ENCODE results near the gene INPP5E. TPM values are rescaled to one million over a fixed set of nuclear protein-coding genes. Genes with fewer than 3 reads are reported as not detected.
"Not testable (repeated sequence)": the region's sequence is repeated elsewhere in the genome, so short reads cannot be mapped to it uniquely, and the experiment has no call there.

Gene INPP5E
- total RNA-seq, 1 experiment from 2014 or later = 10.4 TPM

DNA sequence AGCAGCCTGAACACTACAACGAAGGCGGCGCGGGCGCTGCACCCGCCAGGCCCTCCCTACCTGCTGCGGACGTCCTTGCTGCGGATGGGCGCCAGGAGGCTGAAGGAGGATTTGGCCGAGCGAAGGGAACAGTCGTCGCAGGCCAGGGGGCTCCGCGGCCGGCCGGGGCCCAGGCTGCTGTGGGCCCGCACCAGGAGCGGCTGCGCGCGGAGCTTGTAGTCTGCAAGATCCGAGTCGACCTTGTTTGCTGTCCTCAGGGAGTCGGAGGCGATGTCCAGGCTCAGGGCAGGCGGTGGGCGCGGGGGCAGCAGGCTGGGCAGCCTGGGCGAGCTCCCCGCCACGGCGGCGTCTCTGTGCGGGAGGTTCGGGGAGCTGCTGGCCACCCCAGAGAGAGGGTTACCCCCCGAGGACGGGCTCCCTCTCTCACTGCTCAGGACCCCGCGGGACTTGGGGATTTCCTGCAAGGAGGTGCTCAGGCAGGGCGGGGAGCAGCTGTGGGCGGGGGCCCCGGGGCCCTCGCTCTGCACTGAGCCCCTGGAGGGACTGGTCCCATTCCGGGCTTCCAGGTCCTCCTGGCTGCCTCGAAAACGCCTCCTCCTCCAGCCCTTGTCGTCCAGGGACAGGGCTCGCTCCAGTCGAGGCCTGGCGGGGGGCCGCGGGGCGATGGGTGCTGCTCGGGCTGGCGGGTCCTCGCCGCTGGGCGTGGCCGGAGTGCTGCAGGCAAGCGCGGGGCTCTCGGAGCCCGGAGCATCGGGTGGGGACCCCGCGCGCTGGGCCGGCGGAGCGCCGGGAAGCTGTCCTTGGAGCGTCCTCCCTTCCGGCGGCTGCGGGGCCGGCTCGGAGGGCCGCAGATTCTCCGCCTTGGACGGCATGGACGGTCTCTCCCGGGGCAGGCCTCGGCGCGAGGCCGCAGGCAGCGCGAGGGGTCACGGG, 831 bp downstream of the INPP5E start:
- H3K9me3 ChIP-seq = no peaks in the 10 kb centered on the region
- peak overlapping the region; percentile 71 for H3K4me3 ChIP-seq
- peak; percentile 55 for DNase-seq
- peaks cover 40% of the 10 kb centered on the region for H3K36me3 ChIP-seq
- no peaks in the 10 kb centered on the region for H3K27me3 ChIP-seq

- peak overlapping the region; percentile 71 for H3K4me3 ChIP-seq
- no peak for DNase-seq
- H3K9me3 ChIP-seq = no peaks in the 10 kb centered on the region
- no peaks in the 10 kb centered on the region for H3K27me3 ChIP-seq
- peaks cover 34% of the 10 kb centered on the region for H3K36me3 ChIP-seq
Observed at GRCh38 chr9:136437839-136438547, 1.7 kb downstream of the INPP5E start.

DNA sequence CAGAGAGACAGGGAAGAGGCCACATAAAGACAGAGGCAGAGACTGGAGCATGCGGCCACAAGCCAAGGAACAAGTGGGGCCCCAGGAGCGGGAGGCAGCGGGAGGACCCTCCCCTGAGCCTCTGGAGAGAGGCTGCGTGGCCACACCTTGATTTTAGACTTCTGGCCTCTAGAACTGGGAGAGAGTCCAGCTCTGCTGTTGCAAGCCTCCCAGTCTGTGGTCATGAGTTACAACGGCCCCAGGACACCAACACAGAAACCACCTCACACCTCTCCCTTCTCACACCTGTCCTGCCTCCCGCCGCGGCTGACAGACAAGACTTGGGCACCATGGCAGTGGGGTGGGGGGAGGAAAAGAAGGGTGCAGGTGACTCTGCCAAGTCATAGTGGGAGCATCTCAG, 2.2 kb downstream of the INPP5E start:
- Histone ChIP-seq H3K27me3 (no peaks in the 10 kb centered on the region), H3K9me3 (no peaks in the 10 kb centered on the region), H3K4me3 (peak overlapping the region; percentile 71), H3K36me3 (peaks cover 29% of the 10 kb centered on the region)
- DNase-seq = no peak

DNA sequence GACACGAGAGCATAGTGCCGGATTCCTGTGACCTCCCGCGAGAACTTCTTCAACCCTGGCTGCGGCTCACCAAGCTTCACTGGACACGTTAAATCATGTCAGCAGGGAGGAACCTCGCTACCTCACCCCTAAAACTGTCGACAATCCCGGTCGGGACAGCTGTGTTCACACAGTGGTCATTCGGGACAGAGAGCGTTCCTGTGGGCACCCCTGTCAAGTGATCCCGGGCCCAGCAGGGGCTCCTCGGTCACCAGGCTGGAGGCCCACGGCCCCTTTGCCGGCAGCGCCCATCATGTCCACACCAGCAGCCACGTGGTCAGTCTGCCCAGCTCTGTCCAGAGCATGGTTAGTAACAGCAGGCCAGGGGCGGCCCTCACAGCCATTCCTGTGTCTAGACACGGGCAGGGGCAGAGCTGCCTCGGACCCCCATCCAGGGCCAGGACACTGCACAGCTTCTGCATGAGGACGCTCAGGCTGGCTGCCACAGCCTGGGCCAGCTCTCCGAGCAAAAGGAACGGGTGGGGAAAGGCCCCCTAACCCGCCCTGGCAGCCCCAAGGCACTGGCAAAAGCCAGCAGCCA, 3.5 kb downstream of the INPP5E start:
- peaks cover 25% of the 10 kb centered on the region for H3K36me3 ChIP-seq

DNA sequence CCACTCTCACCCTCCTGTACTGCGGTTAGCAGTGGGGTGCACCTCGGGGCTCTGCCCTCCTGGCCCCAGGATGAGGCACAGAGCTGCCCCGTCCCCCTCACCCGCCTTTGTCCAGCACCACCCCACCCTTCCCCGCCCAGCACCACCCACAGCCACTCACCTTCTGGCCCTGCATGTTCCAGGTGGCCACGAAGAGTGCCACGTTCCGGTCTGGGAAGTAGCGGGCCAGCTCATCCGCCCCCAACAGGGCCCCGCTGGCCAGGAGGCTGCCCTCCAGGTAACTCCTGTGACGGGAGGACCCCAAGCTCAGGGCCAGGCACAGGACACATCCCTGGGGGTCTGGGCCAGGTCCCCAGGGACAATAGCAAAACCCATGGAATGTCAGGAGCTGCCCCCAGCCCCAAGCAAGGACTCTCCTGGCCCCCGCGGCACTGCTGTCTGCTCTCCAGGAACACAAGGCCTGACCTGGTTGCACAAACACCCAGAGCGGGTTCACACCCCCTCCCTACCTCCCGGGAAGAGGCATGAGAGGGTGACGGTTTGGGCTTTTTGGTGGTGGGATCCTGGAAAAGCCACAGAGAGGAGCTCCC, 5.0 kb downstream of the INPP5E start:
- Histone ChIP-seq H3K9me3 (no peaks in the 10 kb centered on the region), H3K27me3 (no peaks in the 10 kb centered on the region), H3K36me3 (peaks cover 17% of the 10 kb centered on the region), H3K4me3 (no peak overlapping the region)
- no peak for DNase-seq

More for the DNA sequence above, 3.5 kb downstream of the INPP5E start:
- DNase-seq = no peak
- Histone ChIP-seq H3K4me3 (no peak overlapping the region), H3K27me3 (no peaks in the 10 kb centered on the region), H3K9me3 (no peaks in the 10 kb centered on the region)

- Histone ChIP-seq H3K27me3 (no peaks in the 10 kb centered on the region), H3K36me3 (peaks cover 17% of the 10 kb centered on the region)
Observed at GRCh38 chr9:136433849-136434579, 5.6 kb downstream of the INPP5E start.

DNA sequence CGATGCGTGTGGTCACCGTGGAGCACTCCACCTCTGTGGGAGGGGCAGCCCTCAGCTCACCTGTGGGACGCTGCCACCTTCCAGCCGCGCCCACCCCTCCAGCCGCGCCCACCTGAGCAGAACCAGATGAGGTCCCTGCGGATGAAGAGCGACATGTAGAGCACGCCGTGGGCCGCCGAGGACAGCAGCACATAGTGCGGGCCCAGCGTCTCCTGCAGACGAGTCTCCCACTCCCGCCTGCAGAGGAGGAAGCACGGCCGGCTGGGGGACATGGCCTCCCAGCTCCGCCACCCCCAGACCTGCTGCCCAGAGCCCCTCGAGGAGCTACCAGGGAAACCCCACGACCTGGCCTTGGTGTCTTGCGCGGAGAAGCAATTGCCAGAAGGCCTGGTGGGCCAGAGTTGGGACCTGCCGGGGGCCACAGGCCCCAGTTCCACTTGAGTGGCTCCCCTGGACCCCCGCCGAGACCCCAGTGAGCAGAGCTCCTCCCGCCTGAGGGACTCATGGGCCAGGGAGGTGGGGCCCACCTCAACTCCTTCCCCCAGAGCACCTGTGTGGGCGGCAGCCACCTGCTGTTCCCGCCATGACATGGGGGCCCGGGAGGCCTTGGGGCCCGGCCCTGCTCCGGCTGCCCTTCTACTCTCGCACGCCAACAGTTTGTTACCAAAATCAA, 6.5 kb downstream of the INPP5E start:
- H3K27me3 ChIP-seq = no peaks in the 10 kb centered on the region
- peaks cover 16% of the 10 kb centered on the region for H3K36me3 ChIP-seq
- H3K9me3 ChIP-seq = no peaks in the 10 kb centered on the region
- no peak for DNase-seq
- H3K4me3 ChIP-seq = no peak overlapping the region

More at GRCh38 chr9:136433849-136434579, 5.6 kb downstream of the INPP5E start:
- no peaks in the 10 kb centered on the region for H3K9me3 ChIP-seq
- H3K4me3 ChIP-seq = no peak overlapping the region
- no peak for DNase-seq

DNA sequence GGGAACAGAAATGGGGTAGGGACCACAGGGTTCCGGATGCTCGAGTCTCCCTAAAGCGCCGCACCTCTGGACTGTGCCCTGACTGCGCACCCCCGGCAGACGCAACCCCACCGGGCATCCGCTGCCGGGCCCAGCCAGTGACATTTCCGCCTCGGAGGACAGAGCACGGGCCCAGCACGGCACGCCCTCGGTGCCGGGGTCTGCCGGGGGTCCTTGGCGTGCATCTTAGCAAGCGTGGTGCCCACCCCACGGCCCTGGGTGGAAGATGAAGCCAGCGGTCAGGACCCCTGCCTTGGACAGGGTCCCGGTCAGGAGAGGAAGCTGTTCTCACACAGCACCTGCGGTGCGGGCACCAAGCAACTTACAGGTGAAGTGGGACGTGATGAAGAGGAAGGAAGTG, 7.1 kb downstream of the INPP5E start:
- H3K36me3 ChIP-seq = peaks cover 10% of the 10 kb centered on the region
- no peaks in the 10 kb centered on the region for H3K27me3 ChIP-seq
- DNase-seq = no peak
- no peak overlapping the region for H3K4me3 ChIP-seq
- H3K9me3 ChIP-seq = no peaks in the 10 kb centered on the region

DNA sequence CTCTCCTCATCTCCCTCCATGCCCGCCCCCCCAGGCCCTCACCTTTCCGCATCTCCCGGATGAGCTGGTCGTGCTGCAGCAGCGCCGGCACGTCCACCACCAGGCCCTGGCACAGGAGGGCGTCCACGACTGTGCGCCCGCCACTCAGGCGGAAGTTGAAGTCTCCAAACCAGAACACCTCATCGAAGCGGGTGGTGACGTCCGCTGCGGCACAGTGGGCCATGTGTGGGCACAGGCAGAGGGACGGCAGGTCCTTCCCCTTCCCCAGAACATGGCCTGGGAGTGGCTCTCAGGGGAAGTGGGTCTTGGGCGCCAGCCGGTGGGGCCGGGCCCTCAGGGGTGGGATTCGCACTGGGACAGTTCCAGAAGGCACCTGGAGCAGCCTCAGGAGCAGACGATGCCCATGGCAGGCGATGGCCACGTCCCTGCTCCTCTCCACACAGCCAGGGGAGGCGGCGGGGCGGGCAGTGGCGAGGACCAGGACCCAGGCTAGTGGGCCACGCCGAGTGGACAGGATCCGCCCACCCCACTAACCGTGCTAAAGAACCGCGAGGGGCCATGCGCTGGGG, 7.8 kb downstream of the INPP5E start:
- Histone ChIP-seq H3K27me3 (no peaks in the 10 kb centered on the region), H3K9me3 (no peaks in the 10 kb centered on the region), H3K36me3 (peaks cover 3% of the 10 kb centered on the region), H3K4me3 (no peak overlapping the region)
- DNase-seq = no peak

DNA sequence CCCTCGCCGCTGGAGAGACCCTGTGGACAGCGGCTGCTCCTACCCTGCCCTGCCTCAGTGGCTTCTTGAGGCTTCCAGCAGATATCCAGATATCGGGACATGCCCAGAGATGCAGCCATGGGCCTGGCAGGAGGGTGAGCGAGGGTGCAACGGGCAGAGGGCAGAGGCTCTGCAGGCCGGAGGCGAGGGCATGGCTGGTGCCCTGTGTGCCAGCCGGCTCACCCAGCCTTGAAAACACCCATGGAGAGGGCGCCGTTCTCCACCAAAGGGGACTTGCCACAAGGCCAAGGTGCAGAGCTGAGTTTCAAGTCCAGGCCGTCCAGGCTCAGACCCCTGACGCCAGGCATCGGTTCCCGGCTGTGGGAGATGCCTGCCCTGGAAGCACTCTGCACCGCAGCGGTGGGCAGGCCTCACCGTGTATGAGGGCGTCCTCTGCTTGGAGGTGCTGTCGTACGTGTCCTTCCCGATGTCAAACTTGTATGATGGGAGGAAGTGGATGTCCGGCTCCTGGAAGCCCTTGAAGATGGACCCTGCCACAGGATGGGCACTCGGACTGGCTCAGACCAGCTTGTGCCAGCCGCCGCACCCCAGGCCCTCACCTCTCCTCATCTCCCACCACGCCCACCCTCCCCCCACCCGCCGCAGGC, 8.9 kb downstream of the INPP5E start:
- H3K9me3 ChIP-seq = no peaks in the 10 kb centered on the region
- no peaks in the 10 kb centered on the region; the same call in none of the 2 replicates for H3K36me3 ChIP-seq
- H3K27me3 ChIP-seq = no peaks in the 10 kb centered on the region
- DNase-seq = no peak
- H3K4me3 ChIP-seq = no peak overlapping the region

DNA sequence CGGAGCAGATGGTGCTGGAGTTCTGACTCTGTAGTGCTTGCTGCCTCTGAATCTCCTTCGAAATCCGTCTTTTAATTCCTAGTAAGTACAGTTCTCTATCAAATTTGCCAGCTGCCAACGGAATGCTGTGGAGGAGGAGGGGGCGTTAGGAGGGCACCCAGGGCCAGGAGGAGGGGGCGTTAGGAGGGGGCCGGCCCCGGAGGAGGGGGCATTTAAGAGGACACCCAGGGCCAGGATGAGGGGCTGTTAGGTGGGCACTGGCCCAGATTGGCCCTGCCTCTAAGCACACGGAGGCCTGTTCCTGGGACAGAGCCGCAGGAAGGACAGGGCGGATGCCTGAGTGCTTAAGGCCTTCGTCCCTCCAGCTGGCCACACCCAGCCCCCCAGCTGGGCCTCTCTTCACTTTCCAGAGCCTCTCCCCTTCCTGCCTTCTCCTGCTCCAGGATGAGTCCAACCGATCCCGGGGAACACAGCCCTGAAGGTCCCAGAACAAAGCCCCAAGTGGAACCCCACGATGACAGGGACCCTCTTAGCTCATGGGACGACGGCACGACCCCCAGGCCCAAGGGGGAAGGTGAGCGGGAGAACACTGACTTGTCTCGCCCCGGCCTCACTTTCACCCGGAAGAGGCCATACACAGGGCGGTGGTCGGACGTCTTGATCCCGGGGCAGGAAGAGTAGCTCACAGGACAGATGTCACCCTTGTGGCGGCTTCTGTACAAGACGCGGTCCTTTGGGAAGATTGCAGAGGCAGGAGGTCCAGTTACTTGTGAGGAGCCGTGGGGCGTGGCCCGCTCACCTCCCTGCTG, 9.8 kb downstream of the INPP5E start:
- no peak overlapping the region for H3K4me3 ChIP-seq
- no peaks in the 10 kb centered on the region for H3K9me3 ChIP-seq
- no peaks in the 10 kb centered on the region; the same call in none of the 2 replicates for H3K36me3 ChIP-seq
- DNase-seq = no peak
- H3K27me3 ChIP-seq = no peaks in the 10 kb centered on the region

DNA sequence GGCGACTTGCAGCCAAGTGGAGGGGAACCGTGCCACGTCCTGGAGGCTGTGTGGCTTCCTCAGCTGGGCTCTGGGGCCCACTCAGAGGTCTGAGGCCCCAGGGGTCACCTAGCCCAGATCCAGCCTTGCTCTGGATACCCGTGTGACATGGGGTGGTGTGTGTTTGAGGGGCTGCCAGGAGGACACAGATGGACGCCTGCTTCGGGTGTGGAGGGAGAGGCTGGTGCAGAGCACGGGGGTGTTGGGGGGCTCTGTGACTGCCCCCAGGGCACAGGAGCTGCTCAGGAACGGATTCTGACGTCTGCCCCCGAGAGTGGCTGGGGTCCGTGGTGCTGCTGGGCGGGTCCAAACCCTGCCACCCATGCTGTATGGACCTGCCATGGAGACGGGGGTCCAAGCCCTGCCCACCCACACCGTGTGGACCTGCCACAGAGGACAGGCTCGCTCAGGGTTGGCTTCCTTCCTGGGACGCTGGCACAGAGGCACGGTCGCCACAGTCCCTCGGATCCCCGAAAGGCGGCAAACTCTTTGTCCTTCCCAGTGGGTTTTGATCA, 10.5 kb downstream of the INPP5E start:
- Histone ChIP-seq H3K9me3 (no peaks in the 10 kb centered on the region), H3K36me3 (peaks cover 2% of the 10 kb centered on the region), H3K4me3 (no peak overlapping the region), H3K27me3 (no peaks in the 10 kb centered on the region)
- no peak for DNase-seq

DNA sequence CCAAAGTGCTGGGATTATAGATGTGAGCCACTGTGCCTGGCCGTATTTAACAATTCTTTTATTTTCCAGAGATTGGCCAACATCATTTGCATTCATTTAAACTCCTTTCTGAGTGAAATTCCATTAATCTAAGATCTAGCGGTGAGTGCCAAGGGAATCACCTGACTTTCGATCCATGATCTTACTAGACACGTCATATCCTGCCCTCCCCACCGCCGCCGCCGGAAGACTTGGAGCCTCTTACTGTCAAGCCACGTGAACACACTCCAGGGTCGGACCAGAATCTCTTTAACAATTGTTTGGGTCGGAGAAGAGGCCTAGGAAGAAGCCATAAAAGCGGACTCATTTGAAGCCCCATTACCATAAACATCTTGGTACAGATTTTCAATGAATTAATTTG, 12.9 kb downstream of the INPP5E start:
- Histone ChIP-seq H3K4me3 (no peak overlapping the region), H3K27me3 (no peaks in the 10 kb centered on the region), H3K9me3 (no peaks in the 10 kb centered on the region), H3K36me3 (peaks cover 22% of the 10 kb centered on the region)
- DNase-seq = no peak

GRCh38 chr9:136425367-136425766, 14.3 kb downstream of the INPP5E start:
- not testable (repeated sequence) for DNase-seq, H3K9me3 ChIP-seq, H3K4me3 ChIP-seq, H3K27me3 ChIP-seq
- peaks cover 32% of the 10 kb centered on the region for H3K36me3 ChIP-seq
